Activated effector memory CD4-positive, alpha-beta T cell treated with anti-CD3 and anti-CD28 coated beads, Interleukin-2, amount 50 U/mL, for 16 hours (primary cell): ENCODE measurements around the gene FAM227A.
A peak's percentile ranks its signal among the peaks of the same experiment; 100 is the strongest.
"Not testable (repeated sequence)": the region's sequence is repeated elsewhere in the genome, so short reads cannot be mapped to it uniquely, and the experiment has no call there.

Experiments
- DNase-seq: peaks from one replicate; pipeline ENCODE4 v3.0.0-alpha.2; 2020

Gene FAM227A

DNA sequence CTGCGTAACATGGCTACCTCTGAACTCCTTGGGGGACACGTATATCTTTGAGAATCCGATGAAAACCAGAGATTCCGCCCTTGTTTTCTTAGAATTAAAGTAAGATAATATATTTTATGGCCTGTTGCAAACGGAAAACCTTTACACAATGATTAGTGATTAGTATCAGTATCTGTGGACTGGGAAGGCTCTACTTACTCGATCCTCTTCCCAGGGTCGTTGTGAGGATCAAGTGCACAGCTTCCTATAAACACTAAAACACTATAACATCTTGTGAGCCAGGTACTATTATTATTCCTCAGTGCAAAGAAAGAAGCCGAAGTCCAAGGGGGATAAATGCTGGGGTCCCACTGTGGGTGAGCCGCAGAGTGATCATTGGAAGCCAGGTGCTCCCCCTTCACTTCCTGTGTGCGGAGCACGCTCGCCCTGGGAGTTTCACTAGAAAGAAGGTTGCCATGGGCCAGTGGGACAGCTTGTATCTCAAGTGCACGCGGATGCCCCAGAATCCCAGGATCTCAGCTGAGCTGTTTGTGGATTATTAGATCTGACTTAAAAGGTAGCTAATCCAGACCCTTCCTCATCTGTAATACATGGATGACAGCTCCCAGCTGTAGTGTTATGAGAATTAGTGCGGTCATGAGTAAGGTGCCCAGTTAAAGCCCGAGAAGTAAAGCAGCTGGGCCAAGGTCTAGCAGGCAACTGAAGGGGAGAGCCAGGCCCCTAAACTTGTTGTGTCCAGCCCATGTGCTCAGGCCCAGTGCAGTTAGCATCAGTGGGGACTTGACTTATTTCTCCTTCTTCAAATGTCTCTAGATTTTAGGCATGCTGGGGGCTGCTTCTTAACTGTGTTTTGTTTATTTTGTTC is 1.1 kb upstream of the FAM227A start:
- DNase-seq = peak; percentile 78

GRCh38 chr22:38655519-38656255 is 505 bp downstream of the FAM227A start:
- DNase-seq = no peak

DNA sequence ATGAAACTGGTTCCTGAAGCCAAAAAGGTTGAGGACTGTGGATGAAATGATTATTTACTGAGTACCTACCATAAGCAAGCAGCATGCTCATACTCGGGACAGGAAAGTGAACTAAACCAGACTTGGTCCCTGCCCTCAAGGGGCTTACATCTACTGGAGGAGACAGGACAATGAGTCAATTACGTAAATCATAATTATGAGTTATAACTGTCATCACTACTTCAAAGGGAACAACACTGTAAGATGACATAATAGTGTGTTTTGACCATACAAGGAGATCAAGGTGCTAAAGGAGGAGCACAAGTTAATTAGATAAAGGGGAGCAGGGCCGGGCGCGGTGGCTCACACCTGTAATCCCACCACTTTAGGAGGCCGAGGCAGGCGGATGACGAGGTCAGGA is 2.5 kb downstream of the FAM227A start:
- DNase-seq = no peak

DNA sequence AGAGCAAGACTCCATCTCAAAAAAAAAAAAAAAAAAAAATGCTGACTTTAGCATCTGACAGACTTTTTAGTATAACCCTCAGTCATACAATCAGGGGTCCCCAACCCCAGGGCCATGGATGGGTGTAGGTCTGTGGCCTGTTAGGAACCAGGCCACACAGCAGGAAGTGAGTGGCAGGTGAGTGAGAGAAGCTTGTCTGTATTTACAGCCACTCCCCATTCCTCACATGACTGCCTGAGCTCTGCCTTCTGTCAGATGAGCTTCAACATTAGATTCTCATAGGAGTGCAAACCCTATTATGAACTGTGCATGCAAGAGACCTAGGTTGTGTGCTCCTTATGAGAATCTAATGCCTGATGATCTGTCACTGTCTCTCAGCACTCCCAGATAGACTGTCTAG is 3.3 kb downstream of the FAM227A start:
- no peak for DNase-seq

GRCh38 chr22:38649841-38650522 is 6.2 kb downstream of the FAM227A start:
- DNase-seq = no peak

GRCh38 chr22:38645430-38645829 is 10.8 kb downstream of the FAM227A start:
- no peak for DNase-seq

- not testable (repeated sequence) for DNase-seq
Measured at GRCh38 chr22:38644245-38644644, 11.9 kb downstream of the FAM227A start.

DNA sequence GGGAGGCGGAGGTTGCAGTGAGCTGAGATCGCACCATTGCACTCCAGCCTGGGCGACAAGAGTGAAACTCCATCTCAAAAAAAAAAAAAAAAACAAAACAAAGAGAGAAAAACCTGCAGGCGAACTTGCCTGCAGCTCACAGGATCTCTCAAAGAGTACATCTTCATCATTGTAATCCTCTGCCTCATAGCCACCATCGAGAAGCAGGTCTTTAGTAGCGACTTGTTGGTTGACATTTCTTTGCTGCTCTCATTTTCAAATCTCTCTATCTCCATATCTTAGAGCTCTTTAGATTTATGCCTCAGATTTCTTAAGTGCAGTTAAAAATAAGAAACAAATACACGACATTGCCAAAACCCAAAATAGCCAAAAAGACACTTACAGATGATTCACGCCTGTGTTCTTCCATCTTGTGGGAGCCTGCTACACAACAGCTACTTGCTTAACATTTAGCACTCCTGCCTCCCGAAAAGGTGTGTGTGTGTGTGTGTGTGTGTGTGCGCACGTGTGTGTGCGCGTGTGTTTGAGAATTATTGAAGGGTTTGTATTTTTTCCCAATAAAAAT is 14.6 kb downstream of the FAM227A start:
- no peak for DNase-seq

DNA sequence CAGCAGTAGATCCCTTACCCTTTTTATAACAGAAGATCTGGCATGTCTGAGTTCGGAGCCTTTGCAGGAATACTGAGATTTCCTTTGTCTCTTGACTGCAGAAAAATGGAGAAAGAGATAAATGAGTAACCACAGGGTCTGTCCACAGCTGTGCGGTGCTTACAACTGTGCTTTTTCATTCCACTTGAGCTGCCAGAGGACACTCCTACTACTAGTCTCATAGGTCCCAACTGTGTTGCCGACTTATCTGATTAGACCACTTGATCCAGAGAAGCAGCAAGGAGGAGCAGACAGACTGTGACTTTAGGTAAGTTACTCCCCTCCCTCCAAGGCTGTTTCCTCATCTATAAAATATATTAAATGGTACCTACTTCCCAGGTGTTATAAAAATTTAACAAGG is 17.5 kb downstream of the FAM227A start:
- DNase-seq = no peak

GRCh38 chr22:38638216-38638615 is 18.0 kb downstream of the FAM227A start:
- no peak for DNase-seq

GRCh38 chr22:38632528-38632927 is 23.7 kb downstream of the FAM227A start:
- DNase-seq = no peak

GRCh38 chr22:38631724-38632123 is 24.5 kb downstream of the FAM227A start:
- no peak for DNase-seq

- DNase-seq = no peak
Measured at GRCh38 chr22:38629108-38629507, 27.1 kb downstream of the FAM227A start.

DNA sequence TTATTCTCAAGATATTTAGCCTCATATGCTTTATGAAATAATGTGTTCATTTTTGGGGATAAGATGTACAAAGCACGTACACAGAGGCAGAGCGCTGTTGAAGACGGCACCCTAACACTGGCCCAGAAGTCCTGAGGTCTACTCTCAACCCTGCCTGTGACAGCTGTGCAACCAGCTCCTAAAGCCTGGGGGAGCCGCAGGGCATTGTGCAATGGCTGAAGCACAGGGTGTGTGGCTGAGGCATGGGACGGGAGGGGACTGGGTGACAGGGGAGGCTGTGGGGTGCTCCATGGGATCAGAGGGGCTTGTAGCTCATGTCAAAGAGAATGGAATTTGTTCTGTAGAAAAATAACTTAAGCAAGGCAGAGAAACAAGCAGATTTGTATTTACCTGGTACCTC is 27.7 kb downstream of the FAM227A start:
- no peak for DNase-seq

GRCh38 chr22:38623351-38623750 is 32.8 kb downstream of the FAM227A start:
- no peak for DNase-seq

- no peak for DNase-seq
Measured at GRCh38 chr22:38618682-38619081, 37.5 kb downstream of the FAM227A start.

GRCh38 chr22:38618258-38618657 is 37.9 kb downstream of the FAM227A start:
- no peak for DNase-seq

DNA sequence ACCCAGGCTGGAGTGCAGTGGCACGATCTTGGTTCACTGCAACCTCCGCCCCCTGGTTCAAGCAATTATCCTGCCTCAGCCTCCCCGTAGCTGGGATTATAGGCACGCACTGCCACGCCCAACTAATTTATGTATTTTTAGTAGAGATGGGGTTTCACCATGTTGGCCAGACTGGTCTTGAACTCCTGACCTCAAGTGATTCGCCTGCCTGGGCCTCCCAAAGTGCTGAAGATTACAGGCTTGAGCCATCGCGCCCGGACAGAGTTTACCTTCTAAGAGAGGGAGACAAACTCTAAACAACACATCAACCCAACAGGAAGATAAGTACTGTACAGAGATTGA is 41.2 kb downstream of the FAM227A start:
- not testable (repeated sequence) for DNase-seq

GRCh38 chr22:38614332-38615063 is 41.7 kb downstream of the FAM227A start:
- no peak for DNase-seq

- no peak for DNase-seq
Measured at GRCh38 chr22:38613588-38613987, 42.6 kb downstream of the FAM227A start.

- DNase-seq = no peak
Measured at GRCh38 chr22:38612217-38613006, 43.8 kb downstream of the FAM227A start.

DNA sequence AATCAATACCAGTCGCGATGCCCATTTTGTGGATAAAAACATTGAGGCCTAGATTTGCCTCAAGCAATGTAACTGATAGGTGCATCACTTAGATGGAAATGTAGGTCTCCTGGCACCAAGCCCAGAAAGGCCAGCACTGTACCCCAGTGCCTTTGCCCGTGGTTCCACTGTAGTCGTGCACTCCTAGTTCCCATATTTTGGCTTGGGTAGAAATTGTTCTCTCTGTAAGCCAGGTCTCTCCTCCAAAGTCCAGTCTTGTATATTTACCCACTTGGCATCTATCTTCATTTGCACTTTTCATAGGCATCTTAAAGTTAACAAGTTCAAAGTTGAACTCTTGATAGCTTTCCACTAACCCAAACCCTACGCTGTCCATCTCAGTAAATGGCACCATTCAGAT is 44.6 kb downstream of the FAM227A start:
- peak; percentile 38 for DNase-seq
